Lung (tissue), 12 donors: ENCODE data around the gene PARD6B. TPM values are rescaled to one million over a fixed set of nuclear protein-coding genes. Genes with fewer than 3 reads are reported as not detected.

Source experiments
- ATAC-seq: fragments of 200-7000 bp; cut with Tn5 transposase; one replicate; pipeline ENCODE4 v1.9.1; 2020; ENCODE audit warnings: moderate number of reproducible peaks; ENCODE audit not compliant: insufficient read depth, low FRiP score
- DNase-seq, 3 donors: peaks; one replicate each; pipeline ENCODE4 v3.0.0-alpha.2; 2013 to 2017
- H3K27ac ChIP-seq, 2 donors: one replicate each; pipeline ENCODE4 v1.5.1; 2013; ENCODE audit warnings: mild to moderate bottlenecking in 2 of 2, moderate library complexity in 2 of 2, control low read depth in 1 of 2, inconsistent platforms in 1 of 2, low read depth in 1 of 2, low read length in 1 of 2
- H3K27me3 ChIP-seq, 3 donors: one replicate each; pipeline ENCODE4 v1.5.1; 2013; ENCODE audit warnings: low read length in 2 of 3; ENCODE audit not compliant: control insufficient read depth in 3 of 3, insufficient read depth in 3 of 3
- H3K36me3 ChIP-seq, 4 donors: one replicate each; pipeline ENCODE4 v1.5.1; 2013; ENCODE audit warnings: low read length in 4 of 4, mild to moderate bottlenecking in 1 of 4, moderate library complexity in 1 of 4; ENCODE audit not compliant: control insufficient read depth in 4 of 4, insufficient read depth in 4 of 4
- H3K4me1 ChIP-seq, 5 donors: one replicate each; pipeline ENCODE4 v1.5.1; 2013; ENCODE audit warnings: low read length in 5 of 5, mild to moderate bottlenecking in 2 of 5, moderate library complexity in 1 of 5; ENCODE audit not compliant: control insufficient read depth in 5 of 5, insufficient read depth in 5 of 5
- H3K4me3 ChIP-seq: one replicate; pipeline ENCODE4 v1.5.1; 2013; ENCODE audit warnings: mild to moderate bottlenecking, control low read depth, moderate library complexity
- H3K9ac ChIP-seq, 2 donors: one replicate each; pipeline ENCODE4 v1.5.1; 2013; ENCODE audit warnings: low read length in 2 of 2, control low read depth in 1 of 2; ENCODE audit not compliant: insufficient read depth in 1 of 2
- H3K9me3 ChIP-seq, 4 donors: one replicate each; pipeline ENCODE4 v1.5.1; 2013; ENCODE audit warnings: low read length in 3 of 4, mild to moderate bottlenecking in 1 of 4, moderate library complexity in 1 of 4; ENCODE audit not compliant: control insufficient read depth in 4 of 4, insufficient read depth in 3 of 4
- CTCF ChIP-seq: IDR thresholded peaks from 2 replicates; pipeline ENCODE4 v1.5.1; 2012; ENCODE audit warnings: mild to moderate bottlenecking; ENCODE audit errors: control extremely low read depth, extremely low read depth
- WGBS, 2 donors: extraction: QIAGEN DNeasy Blood & Tissue Kit; methylation state at CpG; one replicate each; pipeline ENCODE4 v1.1.7; 2013; 5-methylcytosine and 5-hydroxymethylcytosine counted together
- polyA plus RNA-seq, 2 donors: library from polyadenylated mRNA; stranded (reverse); fragments of 200-250 nt; gene quantifications; one replicate each; pipeline ENCODE4 v1.2.1, GENCODE V29; 2013
- total RNA-seq, 2 donors: library from RNA; depleted of rRNA in 1 of 2; stranded (reverse); fragments of >200 nt in 1 of 2; gene quantifications; one replicate each; pipeline ENCODE4 v1.2.1, GENCODE V29; 2014 to 2021
- donor health status: control.
- donor health status: control.
- donor health status: Bipolar disorder and iron deficiency.
- donor health status: healthy.
- donor health status: DM: yes; HTN: yes; CAD: no.

The PARD6B gene
- total and polyA plus RNA-seq, 4 donors = 2.0 to 41.8 (median 25.8) TPM

DNA sequence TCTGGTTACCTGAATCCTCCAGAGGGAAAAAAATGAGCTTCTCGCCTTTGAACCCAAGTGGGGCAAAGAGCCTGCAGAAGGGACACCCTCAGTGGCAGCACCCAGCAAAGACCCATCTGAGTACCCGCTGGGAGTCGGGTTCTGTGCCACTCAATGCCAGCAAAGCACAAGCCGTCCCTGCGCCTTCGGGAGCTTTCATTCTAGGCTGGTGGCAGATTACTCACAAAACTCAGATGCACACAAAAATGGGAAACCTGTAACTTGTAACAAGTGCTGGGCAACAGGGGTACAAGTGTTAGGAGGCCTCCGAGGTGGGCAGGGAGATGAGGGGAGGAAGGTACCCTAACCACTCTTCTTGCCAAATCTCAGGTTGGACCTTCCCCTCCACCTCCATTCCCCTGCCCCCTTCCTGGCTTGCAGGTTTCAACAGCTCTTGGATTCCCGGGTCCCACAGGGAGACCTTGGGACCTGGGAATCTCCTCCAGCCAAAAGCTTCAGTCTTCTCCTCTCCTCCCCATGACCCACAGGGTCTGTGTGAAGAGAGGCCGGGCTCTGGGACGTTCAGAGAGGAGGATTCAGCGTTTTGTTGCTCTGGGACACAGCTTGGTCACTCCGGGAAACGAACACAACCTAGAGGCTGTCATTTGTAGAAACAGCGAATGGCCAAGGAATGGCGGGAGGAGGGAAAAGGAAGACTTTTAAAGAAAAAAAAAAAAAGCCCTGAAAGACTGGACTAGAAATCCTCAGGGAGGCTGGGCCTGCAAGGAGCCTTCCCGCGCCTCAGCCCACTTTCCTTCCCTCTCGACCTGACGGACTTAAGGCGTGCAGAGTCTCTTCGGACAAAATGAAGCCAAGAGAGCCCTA is 1.2 kb upstream of the PARD6B start:
- Histone ChIP-seq H3K9ac (peak overlapping the region in 1 of 2 donors; percentile 32), H3K4me1 (peaks cover 3 to 14% (median 5%) of the 10 kb centered on the region in 5 donors), H3K27me3 (peaks cover 0 to 15% (median 7%) of the 10 kb centered on the region in 3 donors), H3K36me3 (no peaks in the 10 kb centered on the region), H3K9me3 (no peaks in the 10 kb centered on the region), H3K4me3 (peak overlapping the region; percentile 90), H3K27ac (peak overlapping the region; percentile 68 to 86)
- DNase-seq = peak; percentile 56 to 76 (median 59)
- ATAC-seq = no peak
- no peak for TF ChIP-seq CTCF
- WGBS, 2 donors = 37 to 41% methylated on average over 21 of the region's 21 CpGs

GRCh38 chr20:50730765-50731054 is 670 bp upstream of the PARD6B start:
- no peak for DNase-seq
- peak overlapping the region; percentile 90 for H3K4me3 ChIP-seq
- peak overlapping the region in 1 of 2 donors; percentile 32 for H3K9ac ChIP-seq
- H3K9me3 ChIP-seq = no peaks in the 10 kb centered on the region
- TF ChIP-seq CTCF = no peak
- WGBS, 2 donors = 0 to 1% methylated on average over 29 to 35 of the region's 35 CpGs
- H3K36me3 ChIP-seq = no peaks in the 10 kb centered on the region
- peaks cover 0 to 14% (median 4%) of the 10 kb centered on the region in 5 donors for H3K4me1 ChIP-seq
- peaks cover 0 to 15% (median 7%) of the 10 kb centered on the region in 3 donors for H3K27me3 ChIP-seq
- H3K27ac ChIP-seq = peak overlapping the region; percentile 68 to 86
- no peak for ATAC-seq

- Histone ChIP-seq H3K27ac (peak overlapping the region; percentile 81 to 89), H3K27me3 (peaks cover 0 to 15% (median 7%) of the 10 kb centered on the region in 3 donors), H3K4me1 (peaks cover 0 to 14% (median 4%) of the 10 kb centered on the region in 5 donors), H3K36me3 (no peaks in the 10 kb centered on the region), H3K9ac (peak overlapping the region; percentile 55 to 59), H3K4me3 (peak overlapping the region; percentile 90), H3K9me3 (no peaks in the 10 kb centered on the region)
- peak in 1 of 3 donors; percentile 46 for DNase-seq
- no peak for TF ChIP-seq CTCF
- 11 to 13% methylated on average over 25 to 29 of the region's 29 CpGs for WGBS, 2 donors
- ATAC-seq = no peak
Measured at GRCh38 chr20:50731930-50732690, 730 bp downstream of the PARD6B start.
